Hematopoietic multipotent progenitor cell treated with erythropoietin and hydrocortisone succinate and interleukin-3 and kit ligand, for 6 days (in vitro differentiated cells): ENCODE results near the gene TSEN54.
"Not testable (repeated sequence)": the region's sequence is repeated elsewhere in the genome, so short reads cannot be mapped to it uniquely, and the experiment has no call there.

Experiments
- DNase-seq: peaks from one replicate; pipeline ENCODE4 v3.0.0-alpha.2; 2015

Gene TSEN54

DNA sequence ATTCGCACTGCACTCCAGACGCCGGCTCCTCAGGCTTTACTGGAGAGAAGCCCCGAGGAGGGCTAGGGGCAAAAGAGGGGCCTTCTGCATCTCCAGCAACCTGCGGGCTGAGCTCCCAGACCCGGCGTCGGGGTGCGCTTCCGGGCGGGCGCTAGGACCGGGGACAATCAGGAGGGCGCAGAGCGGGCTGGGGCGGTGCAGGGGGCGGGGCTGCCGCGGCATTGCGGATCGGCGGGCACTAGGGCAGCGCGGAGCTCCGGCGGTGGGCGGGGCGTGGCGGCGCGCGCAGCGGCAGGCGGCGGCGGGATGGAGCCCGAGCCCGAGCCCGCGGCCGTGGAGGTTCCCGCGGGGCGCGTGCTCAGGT, at the start of gene TSEN54:
Gene TSEN54, plus strand, starts transcription at position 274 of the 364 bp plus-strand sequence. Its CDS starts 33 bp downstream, at position 307.
- peak; percentile 94 for DNase-seq

DNA sequence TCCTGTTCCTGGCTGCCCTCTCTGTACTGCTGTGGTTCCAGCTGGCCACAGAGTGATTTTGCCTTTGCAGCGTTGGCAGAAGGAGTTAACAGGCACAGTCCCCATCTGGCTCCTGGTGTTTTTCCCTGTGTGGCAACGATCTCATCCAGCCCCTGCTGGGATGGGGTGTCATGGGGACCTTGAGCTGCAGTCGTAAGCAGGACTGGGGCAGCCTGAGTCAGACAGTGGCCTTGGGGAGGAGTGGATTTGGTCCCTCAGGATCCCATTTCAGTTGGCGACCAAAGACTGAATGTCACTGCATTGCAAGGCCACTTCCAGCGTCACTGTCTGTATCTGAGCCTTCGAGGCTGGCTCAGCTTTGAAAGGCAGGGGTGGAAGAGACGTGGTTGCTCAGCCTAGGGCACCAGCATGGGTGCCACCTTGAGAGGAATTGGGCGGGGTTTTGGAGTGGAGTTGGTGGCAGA, 48.0 kb upstream of the TSEN54 start:
- no peak for DNase-seq

DNA sequence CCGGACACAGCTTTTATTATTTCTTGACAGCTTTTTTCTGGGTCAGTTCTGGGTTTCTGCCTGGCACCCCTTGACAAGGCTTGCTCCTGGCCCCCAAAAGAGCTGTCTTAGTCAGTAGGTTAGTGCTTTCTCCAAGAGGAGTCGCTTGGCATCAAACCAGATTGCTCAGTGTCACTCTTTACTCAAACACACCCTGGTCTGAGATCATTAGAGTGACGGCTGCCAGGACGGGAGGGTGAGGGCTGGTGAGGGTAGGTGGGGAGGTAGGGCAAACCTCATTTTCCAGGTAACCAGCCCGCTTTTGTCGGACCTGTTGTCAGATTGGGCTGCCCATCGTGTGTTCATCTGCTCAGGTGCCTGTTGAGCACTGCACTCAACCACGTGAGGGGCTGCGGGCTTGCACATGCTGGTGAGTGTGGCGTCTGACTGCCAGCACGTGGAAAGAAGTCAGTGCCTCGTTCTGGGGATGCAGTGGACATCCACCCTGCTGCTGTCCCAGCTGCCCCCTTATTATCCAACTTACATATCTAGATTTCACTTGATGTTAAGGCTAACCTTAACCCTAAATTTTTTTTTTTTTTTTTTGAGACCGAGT, 47.5 kb upstream of the TSEN54 start:
- DNase-seq, result no peak

DNA sequence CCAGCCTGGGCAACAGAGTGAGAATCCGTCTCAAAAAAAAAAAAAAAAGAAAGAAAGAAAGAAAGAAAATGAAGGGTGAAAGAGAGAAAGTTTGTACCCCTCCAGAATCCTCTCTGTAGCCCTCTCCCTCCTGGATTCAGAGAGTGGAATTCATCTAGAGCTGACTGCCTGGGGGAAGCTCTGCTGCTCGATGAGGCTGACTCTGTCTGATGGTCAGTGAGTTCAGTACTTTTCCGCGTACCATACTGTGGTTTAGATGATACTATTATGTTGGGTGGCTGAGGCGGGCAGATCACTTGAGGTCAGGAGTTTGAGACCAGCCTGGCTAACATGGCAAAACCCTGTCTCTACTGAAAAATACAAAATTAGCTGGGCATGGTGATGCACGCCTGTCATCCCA, 45.1 kb upstream of the TSEN54 start:
- DNase-seq, result no peak

DNA sequence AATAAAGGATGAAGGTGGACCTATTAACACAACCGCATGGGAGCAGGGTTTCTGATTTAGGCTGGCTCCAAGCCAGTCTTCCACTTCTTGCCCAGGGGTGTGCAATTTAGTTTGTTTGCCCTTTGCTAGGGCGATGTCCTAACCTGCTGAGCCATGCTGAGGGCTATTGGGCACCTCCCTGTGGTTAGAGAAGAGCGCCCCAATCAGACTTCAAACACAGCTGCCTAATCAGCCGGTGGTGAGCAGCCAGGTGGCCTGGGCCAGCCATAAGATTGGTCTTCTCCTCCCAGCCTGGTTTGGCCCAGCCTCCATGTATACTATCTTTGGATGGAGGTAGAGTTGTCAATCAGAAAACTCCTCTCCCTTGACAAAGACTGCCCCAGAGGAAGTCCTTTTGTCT, 44.2 kb upstream of the TSEN54 start:
- DNase-seq, result peak; percentile 73

DNA sequence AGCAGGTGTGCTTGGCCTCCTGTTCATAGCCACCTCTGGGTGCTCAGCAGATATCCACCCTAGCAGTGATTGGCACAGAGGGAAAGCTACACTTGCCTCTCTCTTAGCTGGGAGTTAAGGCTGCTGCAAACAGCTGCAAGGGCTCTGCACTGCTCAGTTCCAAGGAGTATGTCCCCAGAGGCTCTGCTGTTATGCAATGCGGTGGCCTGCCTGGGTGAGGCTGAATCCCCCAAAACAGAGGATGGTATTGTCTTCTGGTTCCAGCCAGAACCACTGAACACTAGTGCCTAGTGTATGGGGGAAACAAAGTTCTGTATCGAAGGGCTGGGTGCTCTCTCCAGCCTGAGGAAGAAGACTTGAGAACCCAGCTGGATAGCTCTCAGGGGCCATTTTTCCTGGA, 43.1 kb upstream of the TSEN54 start:
- no peak for DNase-seq

DNA sequence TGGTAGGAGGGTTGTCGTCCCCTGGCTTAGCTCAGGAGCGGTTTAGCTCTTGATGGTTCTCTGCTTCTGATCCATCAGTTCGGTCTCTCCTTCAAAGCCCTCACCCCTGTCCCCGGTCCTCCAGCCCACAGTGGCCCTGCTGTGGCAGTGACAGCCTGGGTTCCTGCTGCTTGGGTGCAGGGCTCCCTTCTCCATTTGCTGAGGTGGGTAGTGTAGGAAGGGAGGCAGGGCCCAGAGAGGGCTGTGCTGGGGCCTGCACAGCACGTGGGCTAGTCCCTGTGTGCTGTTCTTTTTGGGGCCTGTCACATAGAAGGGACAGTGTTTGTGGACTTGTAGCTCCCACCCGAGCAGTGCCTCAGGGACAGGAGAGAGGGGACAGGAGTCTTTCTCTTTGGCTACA, 41.6 kb upstream of the TSEN54 start:
- no peak for DNase-seq

DNA sequence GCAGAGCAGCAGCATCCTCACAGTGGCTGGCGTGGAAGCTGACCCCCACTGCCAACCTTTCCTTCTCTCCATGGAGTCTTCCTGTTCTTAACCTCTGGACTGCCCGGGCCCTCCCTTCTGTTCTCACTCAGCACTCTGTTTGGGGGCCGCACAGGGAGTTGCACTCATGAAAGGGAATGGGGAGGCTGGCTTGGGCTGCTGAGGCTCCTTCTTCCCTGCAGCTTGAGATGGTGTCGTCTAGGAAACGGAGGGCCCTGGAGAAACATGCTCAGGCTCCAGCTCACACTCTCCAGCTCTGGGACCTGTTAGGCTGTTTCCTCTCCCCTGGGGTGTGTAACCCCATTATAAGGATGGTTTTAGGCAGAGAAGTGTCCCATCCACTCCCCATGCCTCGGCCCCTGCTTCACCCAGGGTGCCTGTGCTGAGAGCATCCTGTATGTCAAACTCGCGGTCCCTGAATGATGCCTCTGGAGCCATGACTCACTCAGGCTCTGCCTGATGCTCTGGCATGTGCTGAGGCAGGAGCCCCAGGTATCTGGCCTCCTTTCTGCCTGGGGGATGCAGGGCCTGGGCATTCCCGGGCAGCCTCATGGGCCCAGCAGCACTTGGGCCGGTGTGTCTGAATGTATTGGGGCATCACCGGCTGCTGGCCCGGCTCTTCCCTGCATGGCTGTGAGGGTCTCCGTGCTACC, 41.0 kb upstream of the TSEN54 start:
- no peak for DNase-seq

DNA sequence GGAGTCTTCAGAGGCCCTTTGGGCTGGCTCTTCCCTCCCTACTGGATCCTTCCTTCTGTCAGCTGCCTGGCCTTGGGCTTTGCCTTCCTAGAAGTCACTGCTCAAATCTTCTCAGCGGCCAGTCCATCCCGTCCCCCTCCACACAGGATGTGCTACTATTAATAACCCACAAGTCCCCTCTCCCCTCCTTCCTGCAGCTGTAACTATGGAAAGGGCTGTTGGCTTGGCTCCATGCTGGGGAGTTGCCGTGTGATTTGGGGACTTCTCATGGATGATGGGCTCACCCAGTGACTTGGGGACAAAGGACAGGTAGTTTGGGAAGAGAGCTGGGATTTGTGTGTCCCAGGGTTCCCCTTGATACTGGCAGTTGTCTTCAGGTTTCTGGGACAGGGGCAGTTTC, 40.5 kb upstream of the TSEN54 start:
- DNase-seq, result no peak

DNA sequence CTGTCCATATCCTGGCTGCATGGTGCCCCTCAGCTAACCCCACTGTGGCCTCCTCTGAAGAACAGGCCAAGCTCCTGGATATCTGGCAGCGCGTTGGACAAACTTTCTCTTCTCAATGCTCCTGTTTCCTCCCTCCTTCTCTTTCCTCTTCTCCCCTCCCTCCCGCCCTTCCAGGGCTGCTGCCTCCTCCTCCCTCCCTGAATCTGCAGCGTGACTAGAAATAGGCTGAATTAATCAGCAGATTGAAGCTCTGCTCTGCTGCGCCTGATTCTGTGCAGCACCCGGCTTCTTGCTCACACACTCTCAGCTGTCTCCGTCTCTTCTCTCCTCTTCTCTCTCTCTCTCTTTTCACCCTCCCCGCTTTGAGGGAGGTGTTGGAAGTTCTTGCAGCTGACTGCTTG, 40.1 kb upstream of the TSEN54 start:
- no peak for DNase-seq

DNA sequence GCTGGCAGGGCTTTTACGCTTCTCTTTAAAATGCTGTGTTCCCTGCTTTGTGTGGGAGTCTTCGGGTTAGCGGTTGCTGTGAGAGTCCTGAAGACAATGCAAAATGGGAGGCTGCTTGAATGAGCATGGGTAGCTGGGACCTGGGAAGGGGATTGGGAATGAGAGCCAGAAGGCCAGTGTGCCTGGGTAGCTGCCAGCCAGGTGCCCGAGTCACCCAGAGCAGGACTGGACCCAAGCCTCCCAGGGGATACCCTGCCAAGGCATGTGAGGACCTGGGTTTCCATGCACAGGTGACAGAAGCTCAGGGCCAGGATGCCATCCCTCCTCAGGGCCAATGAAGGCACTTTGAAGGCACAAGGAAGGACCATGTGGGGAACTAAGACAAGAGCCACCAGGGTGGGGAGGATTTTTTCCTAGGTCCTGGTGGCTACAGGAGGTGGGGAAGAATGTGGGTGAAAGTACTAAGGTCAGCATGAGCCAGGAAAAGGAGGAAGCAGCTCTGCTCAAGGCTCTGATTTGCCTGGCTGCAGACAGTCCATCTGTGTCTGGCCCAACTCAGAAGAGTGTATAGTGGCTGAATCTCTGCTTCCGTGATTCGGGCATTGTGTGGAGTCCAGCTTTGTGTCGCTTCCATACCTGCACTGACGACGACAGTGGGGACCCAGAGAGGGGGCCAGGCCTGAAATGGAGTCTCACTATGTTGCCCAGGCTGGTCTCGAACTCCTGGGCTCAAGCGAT, 39.4 kb upstream of the TSEN54 start:
- no peak for DNase-seq

DNA sequence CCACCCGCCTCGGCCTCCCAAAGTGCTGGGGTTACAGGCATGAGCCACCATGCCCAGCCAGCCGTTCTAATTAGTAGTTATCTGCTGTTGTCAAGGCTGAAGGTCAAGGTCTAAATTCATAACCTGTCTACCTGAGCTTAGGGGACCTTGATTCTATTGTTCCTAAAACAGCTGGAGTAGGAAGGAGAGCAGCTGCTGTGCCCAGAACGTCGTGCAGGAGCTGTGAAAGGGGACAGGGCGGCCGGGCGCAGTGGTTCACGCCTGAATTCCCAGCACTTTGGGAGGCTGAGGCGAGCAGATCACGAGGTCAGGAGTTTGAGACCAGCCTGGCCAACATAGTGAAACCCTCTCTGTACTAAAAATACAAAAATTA, 38.9 kb upstream of the TSEN54 start:
- not testable (repeated sequence) for DNase-seq

DNA sequence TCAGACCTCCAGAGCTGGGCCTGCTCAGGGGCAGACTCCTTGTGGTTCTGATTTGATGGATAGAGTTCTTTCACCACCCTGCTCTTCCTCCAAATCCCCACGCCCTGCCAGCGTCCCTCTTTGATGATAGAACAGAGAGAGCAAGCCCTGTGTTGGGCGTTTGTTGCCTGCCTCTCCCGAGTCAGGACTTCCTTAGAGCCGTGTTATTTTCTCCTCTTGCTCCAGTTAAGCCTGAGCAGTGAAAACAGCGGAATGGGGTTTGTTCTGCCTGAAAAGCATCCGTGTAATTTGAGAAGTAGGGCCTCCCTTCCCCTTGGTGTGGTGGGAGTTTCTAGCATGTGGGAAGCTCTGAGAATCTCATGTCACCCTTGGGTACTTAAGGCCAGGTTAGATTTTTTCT, 37.8 kb upstream of the TSEN54 start:
- DNase-seq, result no peak

DNA sequence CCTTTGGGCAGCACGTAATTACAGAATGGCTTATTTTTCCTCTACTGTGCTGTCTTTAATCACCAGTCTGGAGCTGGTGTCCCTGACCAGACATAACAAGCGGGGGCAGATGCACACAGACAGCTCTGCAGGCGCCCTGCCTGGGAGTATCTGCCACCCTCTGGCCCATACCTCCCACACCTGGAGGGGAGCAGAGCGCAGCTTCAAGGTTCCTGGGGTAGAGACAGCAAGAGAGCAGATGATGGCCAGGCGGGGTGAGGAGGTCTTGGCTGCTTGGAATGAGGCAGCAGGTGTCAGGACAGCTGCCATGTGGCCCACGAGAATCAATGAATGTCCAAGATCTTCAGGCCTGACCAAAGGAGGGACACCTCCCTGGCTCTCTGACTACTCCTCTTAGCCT, 36.0 kb upstream of the TSEN54 start:
- DNase-seq, result no peak

DNA sequence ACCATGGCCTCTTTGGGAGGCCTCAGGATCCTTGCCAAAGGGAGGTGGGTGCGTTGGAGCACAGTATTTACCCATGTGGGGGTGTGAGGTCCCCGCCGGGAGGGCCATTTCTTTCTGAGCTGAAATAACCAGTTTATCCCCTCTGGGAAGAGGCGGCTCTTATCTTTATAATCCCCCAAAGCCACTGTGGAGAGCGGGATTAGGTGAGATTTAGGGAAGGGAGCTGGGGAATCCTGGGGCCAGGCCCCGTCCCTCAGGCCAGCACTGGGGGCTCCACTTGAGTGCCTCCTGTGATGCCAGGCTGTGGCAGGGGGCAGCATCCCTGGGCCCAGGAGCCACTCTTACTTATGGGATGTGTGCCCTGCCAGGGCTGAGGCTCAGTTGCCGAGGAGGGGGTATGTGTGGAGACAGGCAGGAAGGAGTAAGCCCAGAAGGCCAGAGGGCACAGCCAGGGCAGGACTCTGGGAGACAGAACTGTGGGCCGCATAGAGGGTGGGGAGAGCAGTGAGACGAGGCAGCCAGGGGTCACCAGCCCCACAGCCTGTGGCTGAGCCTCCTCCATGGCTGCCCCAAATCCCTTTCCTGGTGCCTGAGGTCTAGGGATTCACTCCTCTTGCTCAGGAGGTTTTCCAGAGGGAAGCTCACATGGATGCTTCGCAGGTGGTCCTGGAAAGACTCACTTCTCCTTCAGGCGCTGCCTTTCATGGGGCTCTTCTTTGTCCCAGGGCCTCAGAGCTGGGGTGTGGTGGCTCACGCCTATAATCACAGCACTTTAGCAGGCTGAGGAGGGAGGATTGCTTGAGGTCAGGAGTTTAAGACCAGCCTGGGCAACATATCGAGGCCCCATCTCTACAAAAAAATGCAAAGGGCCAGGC, 34.9 kb upstream of the TSEN54 start:
- DNase-seq, result no peak

DNA sequence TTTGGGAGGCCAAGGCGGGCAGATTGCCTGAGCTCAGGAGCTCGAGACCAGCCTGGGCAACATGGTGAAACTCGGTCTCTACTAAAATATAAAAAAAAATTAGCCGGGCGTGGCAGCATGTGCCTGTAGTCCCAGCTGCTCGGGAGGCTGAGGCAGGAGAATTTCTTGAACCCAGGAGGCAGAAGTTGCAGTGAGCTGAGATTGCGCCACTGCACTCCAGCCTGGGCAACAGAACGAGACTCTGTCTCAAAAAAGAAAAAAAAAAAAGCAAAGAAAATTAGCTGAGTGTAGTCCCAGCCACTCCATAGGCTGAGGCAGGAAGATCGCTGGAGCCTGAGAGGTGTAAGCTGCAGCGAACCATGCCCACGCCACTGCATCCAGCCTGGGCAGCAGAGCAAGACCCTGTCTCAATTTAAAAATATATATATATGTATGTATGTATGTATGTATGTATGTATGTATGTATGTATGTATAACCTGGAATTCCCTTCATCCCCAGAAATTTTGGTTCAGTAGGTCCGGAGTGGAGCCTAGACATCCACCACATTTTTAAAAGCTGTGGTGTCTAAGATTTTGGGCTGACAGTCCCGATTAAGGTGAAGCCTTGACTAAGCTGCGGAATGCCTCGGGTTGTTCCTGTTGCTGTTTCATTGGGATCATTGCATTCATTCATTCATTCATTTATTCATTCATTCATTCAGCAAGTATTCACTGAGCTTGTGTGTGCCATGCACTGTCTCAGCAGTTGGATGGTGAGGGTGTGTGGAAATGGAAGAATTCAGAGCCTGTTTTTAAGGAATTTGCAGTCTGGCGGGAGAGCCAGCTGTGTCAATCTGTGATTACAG, 34.0 kb upstream of the TSEN54 start:
- DNase-seq, result no peak

DNA sequence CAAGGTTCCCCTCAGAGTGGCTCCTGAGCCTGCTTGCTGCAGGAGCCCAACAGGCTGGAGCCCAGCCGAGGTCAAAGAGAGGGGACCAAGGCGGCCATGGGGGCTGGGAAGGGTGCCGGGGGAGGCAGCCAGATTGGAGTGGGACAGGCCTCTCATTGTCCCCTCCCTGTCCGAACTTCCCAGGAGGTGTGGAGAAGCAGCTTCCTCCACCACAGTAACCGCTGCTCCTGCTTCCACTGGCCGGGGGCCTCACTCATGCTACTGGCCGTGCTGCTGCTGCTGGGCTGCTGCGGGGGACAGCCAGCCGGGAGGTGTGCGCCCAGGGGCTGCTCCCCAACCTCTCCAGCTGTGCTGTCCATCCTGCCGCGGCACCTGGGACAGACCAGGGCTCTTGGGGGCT, 30.6 kb upstream of the TSEN54 start:
- DNase-seq, result no peak

DNA sequence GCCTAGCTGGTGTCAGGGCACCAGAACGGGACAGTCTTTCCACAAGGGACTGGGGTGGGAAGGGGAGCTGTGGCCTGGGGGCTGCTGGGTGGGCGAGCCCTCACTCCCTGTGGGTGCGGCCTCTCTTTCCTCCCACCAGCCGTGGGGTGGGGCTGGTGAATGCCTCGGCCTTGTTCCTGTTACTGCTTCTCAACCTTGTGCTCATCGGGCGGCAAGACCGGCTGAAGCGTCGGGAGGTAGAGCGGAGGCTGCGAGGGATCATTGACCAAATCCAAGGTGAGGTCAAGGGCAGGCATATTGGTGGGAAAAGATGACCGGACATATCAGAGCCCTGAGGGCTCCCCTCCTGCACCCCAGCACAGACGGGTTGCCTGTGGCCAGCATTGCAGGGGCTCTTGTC, 30.2 kb upstream of the TSEN54 start:
- no peak for DNase-seq

DNA sequence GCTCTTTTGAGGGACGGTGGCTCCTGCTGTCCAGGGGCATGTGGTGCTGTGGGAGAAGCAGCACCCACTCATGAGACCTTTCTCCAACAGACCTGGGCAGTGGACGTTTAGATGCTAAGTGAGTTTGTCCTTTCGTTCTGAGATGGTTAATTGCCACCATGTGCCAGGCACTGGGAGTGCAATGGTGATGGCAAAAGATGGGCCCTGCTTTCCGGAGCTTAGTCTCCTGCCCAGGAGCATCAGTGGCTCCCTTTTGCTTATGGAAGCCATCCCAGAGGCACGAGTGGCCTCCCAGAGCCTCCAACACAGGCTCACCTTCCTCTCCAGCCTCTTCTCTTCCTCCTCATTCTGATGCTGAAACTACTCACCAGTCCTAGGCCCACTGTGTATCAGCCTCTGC, 29.4 kb upstream of the TSEN54 start:
- DNase-seq, result peak; percentile 15

DNA sequence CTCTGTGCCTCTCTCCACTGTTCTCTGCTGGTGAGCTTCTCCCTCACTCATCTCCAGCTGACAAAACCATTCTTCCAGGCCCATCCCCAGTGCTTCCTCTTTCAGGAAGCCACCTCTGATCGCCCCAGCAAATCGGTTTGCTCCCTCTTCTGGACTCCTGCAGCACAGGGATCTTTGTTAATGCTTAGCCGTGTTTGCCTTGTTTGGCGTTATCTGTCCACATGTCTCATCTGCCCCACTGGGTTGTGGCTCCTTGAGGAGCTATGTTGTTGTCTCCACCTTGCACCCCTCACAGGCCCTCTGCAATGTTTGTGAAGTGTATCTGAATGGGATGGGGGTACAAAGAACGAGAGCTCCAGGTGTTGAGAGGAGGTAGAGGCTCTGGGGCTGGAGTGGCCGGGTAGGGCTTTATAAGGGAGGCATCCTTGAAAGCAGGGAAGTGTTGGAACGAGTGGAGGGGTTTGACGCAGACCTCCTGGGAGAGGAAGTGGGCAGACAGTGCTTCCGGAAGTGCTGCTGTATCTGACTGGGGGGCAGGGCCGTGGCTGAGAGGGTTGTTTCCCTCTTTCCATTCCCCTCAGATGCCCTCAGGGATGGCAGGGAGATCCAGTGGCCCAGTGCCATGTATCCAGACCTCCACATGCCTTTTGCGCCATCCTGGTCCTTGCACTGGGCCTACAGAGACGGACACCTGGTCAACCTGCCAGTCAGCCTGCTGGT, 28.8 kb upstream of the TSEN54 start:
- DNase-seq, result peak; percentile 72

DNA sequence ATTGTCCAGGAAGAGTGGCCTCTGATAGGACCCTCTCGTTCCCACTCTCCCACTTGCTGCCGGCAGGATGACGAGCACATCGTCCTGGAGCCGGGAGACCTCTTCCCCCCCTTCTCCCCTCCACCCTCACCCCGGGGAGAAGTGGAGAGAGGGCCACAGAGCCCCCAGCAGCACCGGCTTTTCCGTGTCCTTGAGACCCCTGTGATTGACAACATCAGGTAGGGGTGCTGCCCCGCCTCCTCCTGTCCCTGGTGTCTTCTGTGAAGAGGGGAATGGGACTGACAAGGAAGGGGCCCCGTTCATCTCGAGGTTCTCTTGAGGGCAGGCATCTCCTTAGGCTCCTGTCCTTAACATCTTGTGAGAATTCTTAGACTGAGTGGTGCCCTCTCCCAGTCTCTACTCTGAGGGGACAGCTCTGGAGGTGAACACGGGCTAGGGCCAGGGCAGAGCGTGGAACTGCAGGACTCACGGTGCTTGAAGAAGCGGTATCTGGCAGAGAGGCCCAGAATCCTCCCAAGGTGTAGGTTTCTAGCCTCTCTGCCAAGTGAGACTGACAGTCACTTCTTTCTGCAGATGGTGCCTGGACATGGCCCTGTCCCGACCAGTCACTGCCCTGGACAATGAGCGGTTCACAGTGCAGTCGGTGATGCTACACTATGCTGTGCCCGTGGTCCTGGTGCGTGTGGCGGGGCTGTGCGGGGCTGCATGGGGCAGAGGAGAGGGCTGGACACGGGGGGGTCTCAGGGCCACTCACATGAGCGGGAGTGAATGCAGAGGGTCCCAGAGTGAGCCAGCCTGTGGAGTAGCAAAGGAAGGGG, 27.4 kb upstream of the TSEN54 start:
- no peak for DNase-seq
